Activated CD8-positive, alpha-beta T cell treated with anti-CD3 and anti-CD28 coated beads for 36 hours (primary cell): ENCODE data around the gene ERP27. TPM values are rescaled to one million over a fixed set of nuclear protein-coding genes. Genes with fewer than 3 reads are reported as not detected.
A peak's percentile ranks its signal among the peaks of the same experiment; 100 is the strongest.

Source experiments
- ATAC-seq: fragments of 200-7000 bp; cut with Tn5 transposase; one replicate; pipeline ENCODE4 v1.10.0; 2021; ENCODE audit warnings: mild to moderate bottlenecking, moderate library complexity
- CTCF ChIA-PET: fragments of 350-600 bp; sonication (Branson Sonifier 250); formaldehyde crosslinking; loops from one replicate; lab custom pipeline; 2021; ENCODE audit warnings: antibody characterized with exemption; lab: Charles Lee
- POLR2A ChIA-PET: fragments of 350-600 bp; sonication (Branson Sonifier 250); formaldehyde crosslinking; loops from one replicate; lab custom pipeline; 2021; ENCODE audit warnings: antibody characterized with exemption; lab: Charles Lee
- DNase-seq: peaks from one replicate; pipeline ENCODE4 v3.0.0-alpha.2; 2020
- H3K27ac Mint-ChIP-seq: one replicate; pipeline ENCODE4 v1.8.0; 2021; ENCODE audit warnings: mild to moderate bottlenecking, mixed read lengths
- H3K27me3 Mint-ChIP-seq: one replicate; pipeline ENCODE4 v1.8.0; 2021; ENCODE audit warnings: mixed read lengths
- H3K36me3 Mint-ChIP-seq: one replicate; pipeline ENCODE4 v1.8.0; 2021; ENCODE audit warnings: low read depth, mixed read lengths
- H3K4me1 Mint-ChIP-seq: one replicate; pipeline ENCODE4 v1.8.0; 2021; ENCODE audit warnings: low read depth, mixed read lengths
- H3K4me3 Mint-ChIP-seq: one replicate; pipeline ENCODE4 v1.8.0; 2021; ENCODE audit warnings: mild to moderate bottlenecking, moderate library complexity, mixed read lengths
- H3K9me3 Mint-ChIP-seq: one replicate; pipeline ENCODE4 v1.8.0; 2021; ENCODE audit warnings: mixed read lengths
- CTCF ChIP-seq: fragments of 200-600 bp; IDR thresholded peaks from one replicate; pipeline ENCODE4 v1.8.0; 2022; ENCODE audit warnings: antibody characterized with exemption, mild to moderate bottlenecking
- intact Hi-C: fragments of 100-400 bp; cut with micrococcal nuclease; formaldehyde crosslinking; loops from one replicate; pipeline ENCODE4 v1.10.0; 2022
- total RNA-seq, 2 experiments: library from RNA; stranded (reverse); gene quantifications; one replicate each; pipeline ENCODE4 v1.2.3, GENCODE V29; 2021

The ERP27 gene
- total RNA-seq, 2 experiments from 2014 or later = 2.3 to 3.4 TPM

DNA sequence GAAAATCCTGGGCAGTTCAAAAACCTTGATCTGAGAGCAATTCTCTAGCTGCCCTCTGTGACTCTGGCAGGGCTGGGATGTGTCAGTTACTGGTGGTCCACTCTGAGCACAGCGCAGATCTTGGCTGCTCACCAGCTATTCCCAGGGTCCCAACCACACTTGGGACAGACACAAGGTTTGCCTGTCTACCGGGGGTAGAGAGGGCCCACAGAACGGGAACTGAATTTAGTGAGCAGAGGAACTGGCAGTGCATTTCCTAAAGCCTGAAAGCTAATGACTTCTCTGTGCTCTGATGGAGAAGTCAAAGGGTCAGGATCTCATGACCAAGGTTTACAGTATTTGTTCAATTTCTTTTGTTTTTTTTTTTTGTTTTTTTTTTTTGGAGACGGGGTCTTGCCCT lies 37.1 kb upstream of the ERP27 start:
- no peak overlapping the region for H3K4me3 Mint-ChIP-seq
- H3K9me3 Mint-ChIP-seq = no peaks in the 10 kb centered on the region
- ChIA-PET POLR2A (interaction anchor here (0.9 to 2.3 kb wide), 2 partner anchors 11 to 13 kb away, joined by 4 to 9 read pairs; no protein-coding TSS in a partner anchor), CTCF (interaction anchor here (1.0 kb wide), 1 partner anchor 130 kb away, joined by 3 read pairs; no protein-coding TSS in a partner anchor)
- no peak for TF ChIP-seq CTCF
- H3K27ac Mint-ChIP-seq = no peak overlapping the region
- H3K27me3 Mint-ChIP-seq = no peaks in the 10 kb centered on the region
- H3K36me3 Mint-ChIP-seq = no peaks in the 10 kb centered on the region
- DNase-seq (no peak), ATAC-seq (no peak)
- intact Hi-C loops = no loop called here
- peaks cover 39% of the 10 kb centered on the region for H3K4me1 Mint-ChIP-seq

- H3K27me3 Mint-ChIP-seq = no peaks in the 10 kb centered on the region
- POLR2A ChIA-PET = interaction anchor here (2.3 kb wide), 1 partner anchor 10 kb away, joined by 9 read pairs; no protein-coding TSS in a partner anchor
- H3K4me3 Mint-ChIP-seq = no peak overlapping the region
- DNase-seq = no peak
- TF ChIP-seq CTCF = no peak
- intact Hi-C loops = no loop called here
- CTCF ChIA-PET = interaction anchor here (1.3 kb wide), 1 partner anchor 9 kb away, joined by 4 read pairs; no protein-coding TSS in a partner anchor
- no peaks in the 10 kb centered on the region for H3K9me3 Mint-ChIP-seq
- no peaks in the 10 kb centered on the region for H3K36me3 Mint-ChIP-seq
- ATAC-seq = no peak
- no peak overlapping the region for H3K27ac Mint-ChIP-seq
- peaks cover 43% of the 10 kb centered on the region for H3K4me1 Mint-ChIP-seq
Observed at GRCh38 chr12:14974633-14975032, 36.3 kb upstream of the ERP27 start.

DNA sequence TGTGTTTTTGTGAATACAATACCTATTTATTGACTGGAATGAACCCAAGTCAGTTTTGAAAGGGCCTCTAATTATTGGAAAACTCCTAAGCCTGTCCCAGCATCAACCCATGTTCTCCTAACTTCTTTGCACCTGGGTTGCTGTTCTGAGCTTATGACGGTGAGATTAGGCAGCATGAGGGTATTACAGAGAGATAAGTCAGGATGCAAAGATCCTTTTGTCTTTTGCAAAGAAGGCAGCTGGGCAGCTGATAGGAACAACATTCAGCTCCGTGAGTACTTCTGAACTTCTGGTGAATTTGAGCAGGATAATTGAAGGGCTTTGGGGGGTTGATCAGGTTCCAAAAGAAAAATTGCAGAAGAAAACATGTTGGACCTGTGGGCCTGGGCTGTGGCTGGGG lies 34.5 kb upstream of the ERP27 start, which contains the start of gene PDE6H:
Gene PDE6H (plus strand): TSS at position 227 of the 400 bp plus-strand sequence. CDS start 4,971 bp downstream, outside the sequence.
- DNase-seq = no peak
- no peak within 1 kb of the TSS for H3K4me3 Mint-ChIP-seq
- intact Hi-C loops = no loop called here
- H3K36me3 Mint-ChIP-seq = no peaks in the 10 kb centered on the region
- no peaks in the 10 kb centered on the region for H3K9me3 Mint-ChIP-seq
- no peak for TF ChIP-seq CTCF
- H3K27me3 Mint-ChIP-seq = no peaks in the 10 kb centered on the region
- CTCF ChIA-PET = interaction anchor here (0.6 to 1.4 kb wide), 2 partner anchors 22 to 295 kb away, joined by 3 to 7 read pairs; no protein-coding TSS in a partner anchor
- ATAC-seq = no peak
- H3K4me1 Mint-ChIP-seq = peaks cover 33% of the 10 kb centered on the region
- POLR2A ChIA-PET = interaction anchor here (0.6 to 1.9 kb wide), 2 partner anchors 11 to 37 kb away, joined by 3 to 13 read pairs; partner anchors contain the start of gene ARHGDIB
- H3K27ac Mint-ChIP-seq = no peak within 1 kb of the TSS

- H3K9me3 Mint-ChIP-seq = no peaks in the 10 kb centered on the region
- CTCF ChIA-PET = no interaction called here
- ATAC-seq (peak; percentile 60), DNase-seq (no peak)
- intact Hi-C loops = no loop called here
- H3K27ac Mint-ChIP-seq = peak overlapping the region; percentile 3
- H3K36me3 Mint-ChIP-seq = no peaks in the 10 kb centered on the region
- H3K4me3 Mint-ChIP-seq = no peak overlapping the region
- POLR2A ChIA-PET = no interaction called here
- H3K4me1 Mint-ChIP-seq = peaks cover 44% of the 10 kb centered on the region
- no peaks in the 10 kb centered on the region for H3K27me3 Mint-ChIP-seq
- no peak for TF ChIP-seq CTCF
Observed at GRCh38 chr12:14970473-14970872, 32.1 kb upstream of the ERP27 start.

- ATAC-seq (no peak), DNase-seq (no peak)
- intact Hi-C loops = loop anchor here (2.0 kb wide), 1 partner anchor 14 kb away; no protein-coding TSS in a partner anchor
- ChIA-PET CTCF (interaction anchor here (1.0 to 1.8 kb wide), 4 partner anchors 10 to 198 kb away, joined by 3 to 5 read pairs (median 4); no protein-coding TSS in a partner anchor), POLR2A (interaction anchor here (0.6 to 0.8 kb wide), 2 partner anchors 11 to 89 kb away, joined by 3 to 5 read pairs; no protein-coding TSS in a partner anchor)
- Mint-ChIP-seq H3K4me1 (peaks cover 55% of the 10 kb centered on the region), H3K9me3 (no peaks in the 10 kb centered on the region), H3K4me3 (no peak overlapping the region), H3K27me3 (no peaks in the 10 kb centered on the region), H3K27ac (no peak overlapping the region), H3K36me3 (no peaks in the 10 kb centered on the region)
- no peak for TF ChIP-seq CTCF
Observed at GRCh38 chr12:14968478-14968877, 30.1 kb upstream of the ERP27 start.
